Keratinocyte (primary cell): ENCODE results near the gene IPO13.

Source experiments
- CTCF ChIP-seq, 3 experiments: IDR thresholded peaks in 1 of 3; conservative IDR thresholded peaks in 1 of 3; optimal IDR thresholded peaks in 1 of 3; 2 replicates in 2 of 3; 3 replicates in 1 of 3; pipeline versions ENCODE3 to v1.5.1; 2011; ENCODE audit warnings: low read length in 3 of 3, mild to moderate bottlenecking in 3 of 3, moderate library complexity in 2 of 3, control low read depth in 1 of 3, inconsistent platforms in 1 of 3; ENCODE audit not compliant: insufficient read depth in 2 of 3; ENCODE audit errors: extremely low read depth in 1 of 3
- EZH2 ChIP-seq: IDR thresholded peaks from one replicate; pipeline ENCODE4 v1.6.1; 2012; ENCODE audit warnings: inconsistent platforms, mild to moderate bottlenecking, low read length, moderate library complexity

- TF ChIP-seq CTCF (optimal IDR thresholded peaks at IDR 0.05 in 1 of 3, IDR thresholded peaks at IDR 0.05 in 1 of 3, conservative IDR thresholded peaks at IDR 0.05 in 1 of 3; ENCODE audit: extremely low read depth in 1 of 3, insufficient read depth in 2 of 3, low read length in 3 of 3) (no peak), EZH2 (no peak)
These were observed 66.3 kb downstream of the IPO13 start for GRCh38 chr1:44012941-44013609.
